ENCODE data around the gene BCKDHB. TPM values are rescaled to one million over a fixed set of nuclear protein-coding genes. Genes with fewer than 3 reads are reported as not detected.
A peak's percentile ranks its signal among the peaks of the same experiment; 100 is the strongest.
"Not testable (repeated sequence)": the region's sequence is repeated elsewhere in the genome, so short reads cannot be mapped to it uniquely, and the experiment has no call there.

Gene BCKDHB
- total RNA-seq: 23.8 to 28.4 TPM (median 27.4 TPM) in 3 replicates

DNA sequence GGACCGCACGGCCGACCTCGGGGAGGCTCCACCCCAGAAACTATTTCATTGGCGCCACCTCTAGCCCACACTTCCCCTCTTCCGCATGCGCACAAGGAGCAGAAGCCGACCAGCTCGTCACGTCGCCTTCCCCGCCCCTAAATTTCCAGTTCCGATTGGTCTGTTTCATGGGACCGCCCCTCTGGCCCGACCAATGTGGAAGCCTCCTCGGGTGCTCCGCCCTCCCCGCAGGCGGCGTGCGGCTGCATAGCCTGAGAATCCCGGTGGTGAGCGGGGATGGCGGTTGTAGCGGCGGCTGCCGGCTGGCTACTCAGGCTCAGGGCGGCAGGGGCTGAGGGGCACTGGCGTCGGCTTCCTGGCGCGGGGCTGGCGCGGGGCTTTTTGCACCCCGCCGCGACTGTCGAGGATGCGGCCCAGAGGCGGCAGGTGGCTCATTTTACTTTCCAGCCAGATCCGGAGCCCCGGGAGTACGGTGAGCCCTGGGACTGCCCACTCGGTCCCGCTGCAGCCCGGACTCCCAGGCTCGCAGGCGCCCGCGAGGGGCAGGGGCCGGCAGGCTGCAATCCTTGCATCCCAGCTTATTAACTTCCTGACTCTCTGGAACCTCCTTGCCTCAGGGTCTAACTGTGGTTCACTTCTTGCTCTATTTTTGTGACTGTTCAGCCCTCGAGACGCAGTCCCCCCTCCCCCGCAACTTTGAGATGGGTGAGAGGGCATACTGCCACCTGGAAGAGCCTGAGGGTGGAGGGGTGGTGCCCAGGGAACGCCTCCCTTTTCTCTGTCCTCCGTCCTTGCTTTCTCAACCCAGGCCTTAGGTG lies at the start of gene BCKDHB:
Gene BCKDHB, plus strand, starts transcription at position 254 of the 818 bp plus-strand sequence. Its CDS starts 23 bp downstream, at position 277.
- Mint-ChIP-seq H3K4me3 (peak within 1 kb of the TSS; percentile 90), H3K27me3 (ENCODE audit: low read depth) (peaks cover 7% of the 10 kb centered on the region), H3K4me1 (peaks cover 14% of the 10 kb centered on the region), H3K9me3 (no peaks in the 10 kb centered on the region), H3K36me3 (no peaks in the 10 kb centered on the region), H3K27ac (peak within 1 kb of the TSS; percentile 93)
- no peak for TF ChIP-seq CTCF (IDR thresholded peaks at IDR 0.05; ENCODE audit: unreplicated experiment)
- DNase-seq (ENCODE audit: low spot score in 2 of 2, unreplicated experiment in 2 of 2): peak; percentile 93 to 98

DNA sequence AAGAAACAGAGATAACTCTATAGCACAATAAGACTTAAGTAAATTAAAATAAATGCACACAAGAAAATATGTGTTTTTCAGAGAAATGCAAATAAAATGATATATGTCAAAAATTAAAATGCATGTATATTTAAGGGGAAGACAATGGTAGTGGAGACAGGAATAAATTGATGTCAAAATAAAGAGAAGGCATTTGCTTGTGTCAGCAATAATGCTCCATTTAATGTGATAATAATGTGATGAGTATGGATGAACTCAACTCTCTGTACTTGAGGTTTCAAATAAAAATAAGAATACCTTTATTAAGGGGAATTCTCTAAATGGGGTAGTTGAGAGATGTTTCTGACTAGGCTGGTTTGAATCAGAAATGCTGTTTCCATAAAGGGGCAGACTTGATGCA lies 45.7 kb upstream of the BCKDHB start:
- Mint-ChIP-seq H3K27ac (no peak overlapping the region), H3K27me3 (ENCODE audit: low read depth) (no peaks in the 10 kb centered on the region), H3K4me3 (no peak overlapping the region), H3K9me3 (no peaks in the 10 kb centered on the region), H3K4me1 (no peaks in the 10 kb centered on the region), H3K36me3 (no peaks in the 10 kb centered on the region)
- no peak for DNase-seq (ENCODE audit: low spot score in 2 of 2, unreplicated experiment in 2 of 2)
- no peak for TF ChIP-seq CTCF (IDR thresholded peaks at IDR 0.05; ENCODE audit: unreplicated experiment)

GRCh38 chr6:80068146-80068545 lies 38.3 kb upstream of the BCKDHB start:
- not testable (repeated sequence) for H3K27me3 Mint-ChIP-seq (ENCODE audit: low read depth); DNase-seq (ENCODE audit: low spot score in 2 of 2, unreplicated experiment in 2 of 2); H3K36me3 Mint-ChIP-seq; H3K4me1 Mint-ChIP-seq
- H3K4me3 Mint-ChIP-seq: peak overlapping the region; percentile 6
- H3K27ac Mint-ChIP-seq: peak overlapping the region; percentile 11
- H3K9me3 Mint-ChIP-seq: peaks cover 16% of the 10 kb centered on the region

DNA sequence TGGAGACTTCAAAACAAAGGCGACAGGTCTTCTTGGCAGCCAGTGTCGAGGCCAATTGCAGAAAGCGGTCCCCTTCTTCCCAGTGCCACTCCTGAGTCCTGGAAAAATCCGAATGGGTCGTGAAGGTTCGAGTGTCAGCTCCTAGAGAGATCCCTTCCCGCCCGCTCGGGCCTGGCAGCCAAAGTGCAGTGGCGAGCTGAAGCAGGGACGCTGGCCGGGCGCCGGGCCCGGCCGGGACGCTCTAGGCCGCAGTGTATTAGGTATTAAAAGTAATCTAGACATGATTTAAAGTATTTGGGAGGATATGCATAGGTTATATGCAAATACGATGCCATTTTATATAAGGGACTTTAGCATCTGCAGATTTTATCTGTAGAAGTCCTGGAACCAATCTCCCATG lies 36.0 kb upstream of the BCKDHB start:
- peaks cover 23% of the 10 kb centered on the region for H3K9me3 Mint-ChIP-seq
- not testable (repeated sequence) for H3K4me1 Mint-ChIP-seq; H3K27ac Mint-ChIP-seq; H3K27me3 Mint-ChIP-seq (ENCODE audit: low read depth); H3K36me3 Mint-ChIP-seq; DNase-seq (ENCODE audit: low spot score in 2 of 2, unreplicated experiment in 2 of 2); H3K4me3 Mint-ChIP-seq

GRCh38 chr6:80077067-80077466 lies 29.4 kb upstream of the BCKDHB start:
- no peak overlapping the region for H3K27ac Mint-ChIP-seq
- no peak for TF ChIP-seq CTCF (IDR thresholded peaks at IDR 0.05; ENCODE audit: unreplicated experiment)
- no peaks in the 10 kb centered on the region for H3K27me3 Mint-ChIP-seq (ENCODE audit: low read depth)
- no peaks in the 10 kb centered on the region for H3K4me1 Mint-ChIP-seq
- no peaks in the 10 kb centered on the region for H3K36me3 Mint-ChIP-seq
- DNase-seq (ENCODE audit: low spot score in 2 of 2, unreplicated experiment in 2 of 2): no peak
- H3K9me3 Mint-ChIP-seq: peaks cover 15% of the 10 kb centered on the region
- H3K4me3 Mint-ChIP-seq: no peak overlapping the region

DNA sequence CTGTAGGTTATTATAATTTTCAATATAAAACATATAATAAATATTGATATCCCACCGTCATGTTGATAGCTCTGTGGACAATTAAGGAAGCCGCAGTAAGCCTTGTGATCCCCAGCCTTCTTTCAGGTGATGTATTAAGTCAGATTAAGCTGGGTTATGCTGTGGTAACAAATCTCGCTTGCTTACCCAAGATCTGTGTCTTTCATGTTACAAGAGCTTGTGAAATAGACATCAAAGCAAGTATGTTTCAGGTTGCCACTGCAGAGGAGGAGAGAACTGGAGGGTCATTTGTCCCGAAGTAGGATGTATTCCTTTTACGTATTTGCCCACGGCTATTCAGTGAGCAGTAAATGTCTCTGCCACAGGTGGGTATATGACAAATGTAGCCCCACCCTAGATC lies 17.8 kb upstream of the BCKDHB start:
- no peaks in the 10 kb centered on the region for H3K27me3 Mint-ChIP-seq (ENCODE audit: low read depth)
- no peak for DNase-seq (ENCODE audit: low spot score in 2 of 2, unreplicated experiment in 2 of 2)
- H3K27ac Mint-ChIP-seq: no peak overlapping the region
- H3K4me1 Mint-ChIP-seq: no peaks in the 10 kb centered on the region
- no peaks in the 10 kb centered on the region for H3K36me3 Mint-ChIP-seq
- no peak overlapping the region for H3K4me3 Mint-ChIP-seq
- no peak for TF ChIP-seq CTCF (IDR thresholded peaks at IDR 0.05; ENCODE audit: unreplicated experiment)
- H3K9me3 Mint-ChIP-seq: no peaks in the 10 kb centered on the region
